ENCODE results near the gene GNA12.

DNA sequence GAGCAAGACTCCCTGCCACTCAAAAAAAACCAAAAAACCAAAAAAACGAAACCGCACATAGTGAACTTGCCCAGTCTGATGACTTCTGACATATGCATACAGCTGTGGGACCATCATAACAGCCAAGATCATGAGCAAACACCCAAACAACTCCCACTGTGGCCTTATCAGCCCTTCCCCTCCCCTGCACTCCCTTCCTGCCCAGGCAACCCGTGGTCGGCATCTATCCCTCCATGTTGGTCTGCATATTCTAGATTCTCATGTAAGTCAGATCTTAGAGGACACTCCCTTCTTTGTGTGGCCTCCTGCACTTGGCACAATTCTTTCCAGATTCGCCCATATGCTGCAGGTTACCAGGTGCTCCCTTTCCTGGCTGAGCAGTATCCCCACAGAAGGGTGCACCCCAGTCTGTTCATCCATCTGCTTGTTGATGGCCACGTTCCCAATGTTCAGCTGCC, 72.8 kb downstream of the GNA12 start:
- TF ChIP-seq POLR2AphosphoS5 (IDR thresholded peaks at IDR 0.05; ENCODE audit: low read depth, low read length), result no peak
- TF ChIP-seq TAF1 (IDR thresholded peaks at IDR 0.05; ENCODE audit: borderline replicate concordance, insufficient read depth, low read length), result no peak
- TF ChIP-seq, protein P1, sequence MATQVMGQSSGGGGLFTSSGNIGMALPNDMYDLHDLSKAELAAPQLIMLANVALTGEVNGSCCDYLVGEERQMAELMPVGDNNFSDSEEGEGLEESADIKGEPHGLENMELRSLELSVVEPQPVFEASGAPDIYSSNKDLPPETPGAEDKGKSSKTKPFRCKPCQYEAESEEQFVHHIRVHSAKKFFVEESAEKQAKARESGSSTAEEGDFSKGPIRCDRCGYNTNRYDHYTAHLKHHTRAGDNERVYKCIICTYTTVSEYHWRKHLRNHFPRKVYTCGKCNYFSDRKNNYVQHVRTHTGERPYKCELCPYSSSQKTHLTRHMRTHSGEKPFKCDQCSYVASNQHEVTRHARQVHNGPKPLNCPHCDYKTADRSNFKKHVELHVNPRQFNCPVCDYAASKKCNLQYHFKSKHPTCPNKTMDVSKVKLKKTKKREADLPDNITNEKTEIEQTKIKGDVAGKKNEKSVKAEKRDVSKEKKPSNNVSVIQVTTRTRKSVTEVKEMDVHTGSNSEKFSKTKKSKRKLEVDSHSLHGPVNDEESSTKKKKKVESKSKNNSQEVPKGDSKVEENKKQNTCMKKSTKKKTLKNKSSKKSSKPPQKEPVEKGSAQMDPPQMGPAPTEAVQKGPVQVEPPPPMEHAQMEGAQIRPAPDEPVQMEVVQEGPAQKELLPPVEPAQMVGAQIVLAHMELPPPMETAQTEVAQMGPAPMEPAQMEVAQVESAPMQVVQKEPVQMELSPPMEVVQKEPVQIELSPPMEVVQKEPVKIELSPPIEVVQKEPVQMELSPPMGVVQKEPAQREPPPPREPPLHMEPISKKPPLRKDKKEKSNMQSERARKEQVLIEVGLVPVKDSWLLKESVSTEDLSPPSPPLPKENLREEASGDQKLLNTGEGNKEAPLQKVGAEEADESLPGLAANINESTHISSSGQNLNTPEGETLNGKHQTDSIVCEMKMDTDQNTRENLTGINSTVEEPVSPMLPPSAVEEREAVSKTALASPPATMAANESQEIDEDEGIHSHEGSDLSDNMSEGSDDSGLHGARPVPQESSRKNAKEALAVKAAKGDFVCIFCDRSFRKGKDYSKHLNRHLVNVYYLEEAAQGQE (IDR thresholded peaks at IDR 0.05; ENCODE audit: insufficient read depth in 1 of 2, low read depth in 2 of 2, low read length in 2 of 2), result no peak

All from PFSK-1 (cell line).